Hematopoietic multipotent progenitor cell treated with erythropoietin and hydrocortisone succinate and interleukin-3 and kit ligand, for 15 days (in vitro differentiated cells): ENCODE results near the gene USP47.

ENCODE experiments used
- DNase-seq: peaks from one replicate; pipeline ENCODE4 v3.0.0-alpha.2; 2015; ENCODE audit warnings: low spot score

The USP47 gene

DNA sequence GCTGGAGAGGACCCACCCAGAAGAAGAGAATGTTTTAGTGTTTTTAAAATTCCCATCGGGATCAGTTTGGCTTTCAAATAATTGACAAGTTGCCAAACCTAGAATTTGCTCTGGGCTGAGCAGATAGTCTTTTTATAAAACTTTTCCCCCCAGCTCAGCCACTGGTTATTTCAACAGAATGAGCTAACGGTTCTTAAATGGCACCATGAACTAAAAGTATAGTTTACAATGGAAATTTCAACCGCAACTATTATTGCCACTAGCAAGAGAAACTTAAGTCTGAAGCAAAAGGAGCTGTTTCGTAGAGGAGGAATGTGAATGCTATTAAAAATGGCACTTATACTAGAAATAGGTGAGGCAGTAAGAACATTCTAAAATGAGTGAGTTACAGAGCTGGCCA lies 163.3 kb downstream of the USP47 start:
- DNase-seq: no peak

DNA sequence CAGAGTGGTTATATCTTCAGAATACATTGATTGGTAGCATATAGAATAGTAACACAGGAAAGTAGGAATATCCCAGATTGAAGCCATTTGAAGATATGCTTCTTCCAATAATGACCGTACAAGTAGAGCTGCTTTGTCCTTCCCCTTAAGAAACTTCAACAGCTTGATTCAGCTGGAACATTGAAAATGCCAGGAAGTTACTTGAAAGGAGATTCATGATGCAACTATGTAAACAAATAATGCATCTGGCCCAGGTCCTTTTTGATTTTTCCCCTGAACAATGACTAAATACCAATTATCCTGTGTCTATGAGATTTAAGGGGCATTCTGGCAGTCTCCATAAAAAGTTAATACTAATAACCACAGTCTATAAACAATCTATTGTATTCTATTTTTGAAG lies 163.7 kb downstream of the USP47 start:
- no peak for DNase-seq

DNA sequence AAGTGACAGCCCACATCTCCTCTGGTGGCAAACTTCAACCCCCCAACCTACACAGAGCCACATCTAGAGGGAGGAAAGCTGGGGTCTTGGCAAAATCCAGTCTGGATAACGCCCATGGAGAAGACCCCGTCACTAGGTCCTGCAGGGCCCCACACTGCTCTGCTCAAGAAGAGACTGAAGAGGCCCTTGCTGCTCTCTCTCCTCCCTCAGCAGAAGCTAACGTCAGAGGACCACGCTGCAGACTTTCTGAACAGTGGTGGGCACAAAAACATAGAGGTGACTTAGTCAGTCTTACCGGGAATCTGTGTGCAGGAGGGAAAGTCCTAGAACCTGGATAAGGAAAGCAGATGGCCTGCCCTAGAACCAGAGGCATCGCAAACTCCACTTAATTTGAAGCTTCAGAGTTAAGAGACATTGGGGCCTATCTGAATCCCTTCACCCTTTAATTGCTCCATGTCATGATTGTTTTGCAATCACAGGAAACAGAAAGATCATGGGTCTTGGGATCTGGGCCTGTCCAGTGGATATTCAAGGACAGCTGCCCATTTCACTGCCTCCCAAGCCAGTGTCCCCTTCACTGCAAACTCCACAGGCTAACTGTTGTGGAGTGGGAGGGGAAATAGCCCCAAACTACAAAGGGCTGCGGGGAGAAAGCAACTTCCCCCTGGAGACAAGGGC lies 164.9 kb downstream of the USP47 start:
- DNase-seq: no peak

DNA sequence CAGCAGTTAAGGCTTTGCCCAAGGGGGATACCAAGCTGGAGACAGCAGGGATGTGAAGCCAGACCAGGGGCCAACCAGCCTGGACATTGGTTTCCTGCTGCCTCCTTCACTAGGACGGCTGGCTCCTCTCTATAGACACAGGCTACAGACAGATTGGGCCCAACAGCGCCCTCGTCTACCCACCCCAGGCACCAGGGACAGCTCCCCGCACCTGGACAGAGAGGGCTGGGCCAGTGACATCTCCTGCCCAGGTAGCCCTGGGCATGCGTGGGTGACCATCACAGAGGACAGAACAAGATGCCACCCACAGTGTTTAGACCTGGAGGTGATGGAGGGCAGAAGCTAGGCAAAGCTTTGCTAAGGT lies 165.4 kb downstream of the USP47 start:
- no peak for DNase-seq

DNA sequence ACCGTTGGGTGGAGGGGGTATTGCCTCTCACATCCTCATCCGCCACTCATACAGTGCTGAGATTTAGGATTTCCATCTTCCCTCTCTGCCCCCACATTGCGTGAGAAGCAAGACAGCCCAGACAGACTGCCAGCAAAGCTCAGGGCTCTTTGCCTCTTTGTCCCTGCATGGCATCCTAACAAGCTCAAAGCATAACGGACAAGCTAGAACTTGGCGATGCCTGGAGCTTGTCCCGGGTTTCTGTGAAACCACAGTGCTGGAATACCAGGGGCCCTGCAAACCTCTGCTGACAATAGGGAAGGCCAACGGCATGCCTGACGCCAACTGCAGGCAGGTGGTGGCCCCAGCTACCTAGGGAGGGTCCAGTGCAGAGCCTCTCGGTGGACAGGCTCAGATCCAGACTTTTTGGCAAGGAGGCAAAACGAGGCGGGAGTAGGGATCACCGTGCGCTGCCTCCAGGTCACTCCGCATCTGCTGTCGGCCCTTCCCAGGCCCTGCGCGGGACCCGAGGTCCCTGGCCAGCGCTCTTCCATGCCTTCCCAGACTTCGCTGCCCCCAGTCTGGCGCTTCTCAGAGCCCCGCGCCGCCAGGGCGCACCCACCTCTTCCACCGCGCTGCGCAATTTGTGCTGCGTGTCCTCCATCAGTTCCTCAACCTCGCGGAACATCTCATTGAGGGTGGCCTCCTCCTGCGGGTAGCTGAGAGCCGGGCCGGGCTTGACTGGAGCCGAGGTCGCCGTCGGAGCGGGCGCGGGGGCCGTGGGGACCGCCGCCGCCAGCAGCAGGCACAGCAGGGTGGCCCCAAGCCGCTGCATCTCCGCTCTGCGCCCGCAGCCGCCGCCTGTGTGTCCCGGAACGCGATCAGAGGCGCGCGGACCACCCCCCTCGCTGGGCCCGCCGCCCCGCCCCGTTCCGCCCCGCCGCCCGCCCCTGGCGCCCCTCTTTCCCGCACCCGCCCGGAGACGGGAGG lies 166.3 kb downstream of the USP47 start, which contains the start of gene DKK3:
TSS of gene DKK3 (minus strand) at position 858 of the 969 bp plus-strand sequence. CDS start at position 814, 44 bp downstream.
- no peak for DNase-seq
